SKM-1 treated with dmso at 0.1 percent for 144 hours (cell line): ENCODE data around the gene LARP4.
A peak's percentile ranks its signal among the peaks of the same experiment; 100 is the strongest.
"Not testable (repeated sequence)": the region's sequence is repeated elsewhere in the genome, so short reads cannot be mapped to it uniquely, and the experiment has no call there.

Source experiments
- DNase-seq: peaks from one replicate; lab custom pipeline; 2025; ENCODE audit not compliant: unreplicated experiment; lab: John Stamatoyannopoulos, UW

The LARP4 gene

DNA sequence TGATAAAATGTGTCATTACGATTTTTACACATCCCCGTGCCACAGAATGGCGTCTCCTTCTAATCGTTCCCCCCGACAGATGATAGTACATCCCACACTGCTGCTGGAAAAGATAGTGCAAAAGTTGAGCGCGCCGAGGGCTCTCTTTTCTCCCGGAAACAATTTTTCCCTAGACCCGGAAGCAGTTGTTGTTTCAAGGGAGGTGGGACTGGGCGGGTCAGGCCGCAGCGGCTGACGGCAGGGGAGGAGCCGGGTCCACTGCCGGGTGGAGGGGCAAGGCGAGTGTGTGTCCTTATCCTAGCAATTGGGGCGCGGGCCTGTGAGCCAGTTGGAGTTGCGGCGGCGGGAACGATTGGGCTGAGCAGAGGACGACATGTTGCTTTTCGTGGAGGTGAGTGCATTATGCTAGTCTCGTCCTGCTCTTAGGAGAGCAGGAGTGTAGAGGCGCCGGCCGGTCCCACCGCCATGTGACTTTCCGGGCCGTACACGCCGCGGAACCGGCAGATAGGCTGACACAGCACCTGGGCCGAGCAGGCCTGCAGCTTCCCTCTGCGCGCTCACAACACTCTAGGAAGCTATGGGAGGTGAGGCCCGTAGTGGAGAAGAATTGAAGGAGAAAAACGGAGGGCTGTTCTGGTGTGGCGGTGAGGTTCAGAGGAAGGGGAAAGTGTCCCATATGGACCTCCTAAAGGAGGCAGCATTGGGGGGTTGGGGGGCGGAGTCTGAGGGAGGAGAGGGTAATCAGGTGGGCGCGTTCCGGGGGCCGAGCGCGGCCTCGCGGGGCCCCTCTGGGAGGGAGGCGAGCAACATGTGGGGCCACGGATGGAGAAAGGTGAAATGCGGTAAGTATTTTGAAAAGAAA is at the start of gene LARP4:
Gene LARP4, plus strand, starts transcription at position 248 of the 862 bp plus-strand sequence. Its CDS starts 126 bp downstream, at position 374.
- peak; percentile 79 for DNase-seq

DNA sequence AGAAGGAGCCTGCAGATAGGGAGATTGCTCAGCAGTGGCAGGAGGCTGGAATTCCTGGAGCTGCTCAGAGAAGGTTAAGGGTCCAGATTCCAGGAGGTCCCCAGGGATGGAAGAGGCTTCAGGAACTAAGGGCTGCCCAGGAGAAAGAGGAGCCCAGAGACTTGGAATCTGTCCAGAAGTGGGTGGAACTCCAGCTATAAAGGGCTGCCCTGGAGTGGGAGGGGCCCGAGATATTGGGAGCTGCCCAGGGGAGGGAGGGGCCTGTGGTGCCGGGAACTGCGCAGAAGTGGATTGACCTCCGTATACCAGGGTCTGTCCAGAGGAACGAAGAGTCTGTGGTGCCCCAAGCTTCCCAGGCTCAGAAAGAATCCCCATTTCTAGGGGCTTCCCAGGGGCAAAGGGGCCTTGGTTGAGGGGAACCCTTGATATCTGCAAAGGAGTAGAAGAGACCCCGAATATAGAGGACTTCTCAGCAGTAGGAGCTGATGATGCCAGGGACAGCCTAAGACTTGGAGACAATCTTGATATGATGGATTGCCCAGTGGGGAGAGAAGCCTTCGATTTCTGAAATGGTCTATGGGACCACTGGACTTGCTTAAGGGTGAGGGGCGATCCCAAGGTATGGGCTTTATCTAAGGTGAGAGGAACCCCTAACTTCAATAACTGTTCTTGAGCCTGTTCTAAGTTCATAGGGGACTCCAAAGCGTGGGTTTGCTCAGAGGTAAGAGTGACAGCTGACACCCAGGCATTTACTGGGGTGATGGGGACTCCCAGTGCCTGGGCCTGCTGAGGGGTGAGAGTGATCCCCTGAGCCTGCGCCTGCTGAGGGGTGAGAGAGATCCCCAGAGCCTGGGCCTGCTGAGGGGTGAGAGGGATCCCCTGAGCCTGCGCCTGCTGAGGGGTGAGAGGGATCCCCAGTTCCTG is 49.3 kb upstream of the LARP4 start:
- DNase-seq, result no peak

- DNase-seq, result no peak
Observed at GRCh38 chr12:50353404-50353803, 47.3 kb upstream of the LARP4 start.

GRCh38 chr12:50353869-50354593 is 46.7 kb upstream of the LARP4 start:
- DNase-seq, result no peak

GRCh38 chr12:50354908-50355307 is 45.8 kb upstream of the LARP4 start:
- DNase-seq, result no peak

GRCh38 chr12:50355365-50355764 is 45.3 kb upstream of the LARP4 start:
- DNase-seq, result no peak

GRCh38 chr12:50362671-50363070 is 38.0 kb upstream of the LARP4 start:
- DNase-seq, result no peak

- no peak for DNase-seq
Observed at GRCh38 chr12:50363141-50363540, 37.5 kb upstream of the LARP4 start.

- DNase-seq, result no peak
Observed at GRCh38 chr12:50365709-50366406, 34.8 kb upstream of the LARP4 start.

GRCh38 chr12:50370672-50371071 is 30.0 kb upstream of the LARP4 start:
- DNase-seq, result not testable (repeated sequence)

GRCh38 chr12:50375802-50376201 is 24.9 kb upstream of the LARP4 start:
- no peak for DNase-seq

GRCh38 chr12:50380761-50381325 is 19.8 kb upstream of the LARP4 start:
- no peak for DNase-seq

DNA sequence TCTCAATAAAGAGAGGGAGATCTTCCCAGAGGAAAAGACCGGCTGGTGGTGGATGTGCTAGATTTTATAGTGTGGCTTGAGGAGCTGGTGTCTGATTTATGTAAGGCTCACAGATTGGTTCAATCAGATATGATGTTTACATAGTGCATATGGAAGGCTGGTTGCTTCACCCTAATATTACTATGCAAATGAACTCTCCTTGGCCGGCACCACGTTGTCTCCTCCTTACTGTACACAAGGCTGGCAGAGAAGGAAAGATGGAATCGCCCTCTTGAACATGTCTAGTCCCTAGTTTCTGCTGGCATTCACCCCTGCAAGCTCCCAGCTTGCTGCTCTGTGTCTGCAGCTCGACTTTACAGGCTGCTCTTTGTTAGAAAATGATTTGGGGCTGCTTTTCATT is 13.2 kb upstream of the LARP4 start:
- DNase-seq, result no peak

DNA sequence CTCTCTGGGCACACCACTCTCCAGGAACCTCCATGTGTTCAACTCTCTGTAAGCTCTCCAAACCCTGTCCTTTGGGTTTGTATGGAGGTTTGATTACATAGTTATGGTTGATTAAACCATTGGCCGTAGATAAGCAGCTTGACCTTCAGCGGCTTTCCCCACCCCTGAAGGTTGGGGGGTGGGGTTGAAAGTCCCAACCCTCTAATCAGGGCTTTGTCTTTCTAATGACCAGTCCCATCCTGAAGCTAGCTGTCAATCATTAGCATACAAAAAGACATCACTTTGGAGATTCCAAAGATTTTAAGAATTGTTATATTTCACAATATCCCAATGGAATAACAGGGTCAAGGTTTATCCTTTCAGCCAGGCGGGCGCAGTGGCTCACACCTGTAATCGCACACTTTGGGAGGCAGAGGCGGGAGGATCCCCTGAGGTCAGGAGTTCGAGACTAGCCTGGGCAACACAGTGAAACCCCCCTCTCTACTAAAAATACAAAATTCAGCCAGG is 12.7 kb upstream of the LARP4 start:
- DNase-seq, result no peak

DNA sequence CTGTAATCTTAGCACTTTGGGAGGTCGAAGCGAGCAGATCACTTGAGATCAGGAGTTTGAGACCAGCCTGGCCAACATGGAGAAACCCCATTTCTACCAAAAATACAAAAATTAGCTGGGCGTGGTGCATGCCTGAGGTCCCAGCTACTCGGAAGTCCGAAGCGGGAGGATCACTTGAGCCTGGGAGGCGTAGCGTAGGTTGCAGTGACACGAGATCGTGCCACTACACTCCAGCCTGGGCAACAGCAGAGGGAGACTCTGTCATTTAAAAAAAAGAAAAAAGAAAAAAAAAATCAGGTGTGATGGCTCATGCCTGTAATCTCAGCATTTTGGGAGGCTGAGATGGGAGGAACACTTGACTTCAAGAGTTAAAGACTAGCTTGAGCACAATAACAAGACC is 11.9 kb upstream of the LARP4 start:
- not testable (repeated sequence) for DNase-seq

GRCh38 chr12:50390316-50390741 is 10.4 kb upstream of the LARP4 start:
- no peak for DNase-seq

- no peak for DNase-seq
Observed at GRCh38 chr12:50394469-50395029, 6.1 kb upstream of the LARP4 start.

GRCh38 chr12:50397117-50397650 is 3.5 kb upstream of the LARP4 start:
- no peak for DNase-seq

GRCh38 chr12:50398931-50399330 is 1.8 kb upstream of the LARP4 start:
- DNase-seq, result no peak
